SU-DHL-6 (cell line): ENCODE results near the gene ASGR1.

Source experiments
- H2AFZ ChIP-seq: fragments of 200-600 bp; sonication (generic); 2 replicates; pipeline ENCODE4 v1.6.1; 2014; ENCODE audit warnings: low read depth, mild to moderate bottlenecking, moderate library complexity, mixed read lengths, antibody characterized with exemption, low read length; ENCODE audit not compliant: severe bottlenecking
- H3F3A ChIP-seq: fragments of 200-600 bp; shearing (Covaris generic); 2 replicates; pipeline ENCODE4 v1.6.0; 2016; ENCODE audit warnings: antibody characterized with exemption, mild to moderate bottlenecking; ENCODE audit not compliant: insufficient read depth
- H3K27ac ChIP-seq: fragments of 200-600 bp; sonication (generic); 2 replicates; pipeline ENCODE4 v1.5.1; 2016; ENCODE audit warnings: low read depth, mild to moderate bottlenecking, low read length, moderate library complexity, mixed read lengths
- H3K27me3 ChIP-seq: fragments of 200-600 bp; sonication (generic), shearing (Covaris generic); 2 replicates; pipeline ENCODE4 v1.6.0; 2014; ENCODE audit warnings: mild to moderate bottlenecking, low read length
- H3K36me3 ChIP-seq: fragments of 200-600 bp; sonication (generic); 2 replicates; pipeline ENCODE4 v1.6.1; 2014; ENCODE audit warnings: mild to moderate bottlenecking, low read length, mixed read lengths
- H3K4me2 ChIP-seq: fragments of 300-600, 200-600 bp; shearing (Covaris generic), sonication (generic); 2 replicates; pipeline ENCODE4 v1.6.0; 2014; ENCODE audit warnings: low read length, low read depth, mild to moderate bottlenecking; ENCODE audit not compliant: poor library complexity, severe bottlenecking
- H3K4me3 ChIP-seq: fragments of 200-600 bp; sonication (generic); 2 replicates; pipeline ENCODE4 v1.5.1; 2014; ENCODE audit warnings: antibody characterized with exemption, low read length, mild to moderate bottlenecking, mixed read lengths; ENCODE audit not compliant: insufficient read depth, poor library complexity, severe bottlenecking
- H3K79me2 ChIP-seq: fragments of 200-600 bp; sonication (generic); 2 replicates; pipeline ENCODE4 v1.6.1; 2014; ENCODE audit warnings: mild to moderate bottlenecking, low read length, moderate library complexity; ENCODE audit not compliant: insufficient read depth
- H3K9ac ChIP-seq: fragments of 200-600 bp; sonication (generic); 2 replicates; pipeline ENCODE4 v1.7.0; 2014; ENCODE audit warnings: mild to moderate bottlenecking, low read length
- H3K9me2 ChIP-seq: fragments of 200-600 bp; sonication (generic); replicated peaks from 2 replicates; pipeline ENCODE4 v1.6.1; 2014; ENCODE audit warnings: low read length; ENCODE audit not compliant: insufficient read depth
- H3K9me3 ChIP-seq: fragments of 200-600 bp; sonication (generic); 2 replicates; pipeline ENCODE4 v1.6.1; 2014; ENCODE audit warnings: low read length, mixed read lengths; ENCODE audit not compliant: insufficient read depth
- H4K20me1 ChIP-seq: fragments of 200-600 bp; sonication (generic); 2 replicates; pipeline ENCODE4 v1.6.1; 2014; ENCODE audit warnings: low read depth, mild to moderate bottlenecking, antibody characterized with exemption, low read length, moderate library complexity, mixed read lengths
- CTCF ChIP-seq: fragments of 200-600 bp; sonication (generic); IDR thresholded peaks from one replicate; pipeline ENCODE4 v1.5.1; 2017; ENCODE audit warnings: antibody characterized with exemption, mild to moderate bottlenecking, low read length, moderate library complexity; ENCODE audit not compliant: insufficient read depth, poor library complexity, severe bottlenecking
- EZH2phosphoT487 ChIP-seq: fragments of 200-600 bp; sonication (generic), shearing (Covaris generic); conservative IDR thresholded peaks from 2 replicates; pipeline ENCODE4 v1.6.1; 2018; ENCODE audit warnings: mild to moderate bottlenecking, antibody characterized with exemption, low read length, moderate library complexity, mixed read lengths

The ASGR1 gene

GRCh38 chr17:7221278-7222092 is 42.3 kb upstream of the ASGR1 start:
- Histone ChIP-seq H2AFZ (no peak overlapping the region), H3K36me3 (no peaks in the 10 kb centered on the region), H3K27me3 (no peaks in the 10 kb centered on the region), H3K4me3 (no peak overlapping the region), H3F3A (peaks cover 11% of the 10 kb centered on the region; the same call in 1 of the 2 replicates), H3K27ac (no peak overlapping the region), H3K79me2 (no peaks in the 10 kb centered on the region), H3K9ac (no peak overlapping the region), H4K20me1 (no peaks in the 10 kb centered on the region), H3K9me2 (no peaks in the 10 kb centered on the region), H3K4me2 (no peak overlapping the region), H3K9me3 (no peaks in the 10 kb centered on the region)
- no peak for TF ChIP-seq EZH2phosphoT487
- TF ChIP-seq CTCF: no peak

- Histone ChIP-seq H2AFZ (no peak overlapping the region), H3K9me2 (no peaks in the 10 kb centered on the region), H3F3A (peaks cover 11% of the 10 kb centered on the region; the same call in 1 of the 2 replicates), H3K27ac (peak overlapping the region; percentile 51), H3K79me2 (no peaks in the 10 kb centered on the region), H3K4me3 (peak overlapping the region; percentile 66), H3K27me3 (no peaks in the 10 kb centered on the region), H3K36me3 (no peaks in the 10 kb centered on the region), H4K20me1 (no peaks in the 10 kb centered on the region), H3K9me3 (no peaks in the 10 kb centered on the region), H3K4me2 (peak overlapping the region; percentile 56), H3K9ac (peak overlapping the region; percentile 73)
- no peak for TF ChIP-seq EZH2phosphoT487
- TF ChIP-seq CTCF: peak; percentile 62
These were observed 41.6 kb upstream of the ASGR1 start for GRCh38 chr17:7220593-7221277.

- Histone ChIP-seq H3K9me2 (no peaks in the 10 kb centered on the region), H3K79me2 (no peaks in the 10 kb centered on the region), H3K4me2 (peak within 1 kb of the TSS; percentile 56), H3K9me3 (no peaks in the 10 kb centered on the region), H3K27ac (peak within 1 kb of the TSS; percentile 51), H3K9ac (peak within 1 kb of the TSS; percentile 73), H3K36me3 (no peaks in the 10 kb centered on the region), H3F3A (peaks cover 11% of the 10 kb centered on the region; the same call in 1 of the 2 replicates), H2AFZ (peak within 1 kb of the TSS; percentile 77), H4K20me1 (no peaks in the 10 kb centered on the region), H3K4me3 (peak within 1 kb of the TSS; percentile 66), H3K27me3 (no peaks in the 10 kb centered on the region)
- TF ChIP-seq EZH2phosphoT487 (no peak), CTCF (no peak)
These were observed 40.8 kb upstream of the ASGR1 start, which contains the start of the genes ACADVL and DLG4 for GRCh38 chr17:7219812-7220592. TSS of gene ACADVL (plus strand) at chr17:7219938. CDS start at chr17:7219985, 47 bp downstream. TSS of gene DLG4 (minus strand) at chr17:7219836.
